K562 (cell line): Measurements from ENCODE around the gene TOMM6. TPM values are rescaled to one million over a fixed set of nuclear protein-coding genes. Genes with fewer than 3 reads are reported as not detected.

Experiments
- CBX5 ChIP-seq: IDR thresholded peaks from 2 replicates; pipeline ENCODE4 v1.6.1; 2014; ENCODE audit warnings: low read depth, borderline replicate concordance
- DDX20 ChIP-seq: fragments of 450-650 bp; IDR thresholded peaks from 2 replicates; pipeline ENCODE4 v1.6.1; 2016; ENCODE audit warnings: missing genetic modification characterization, low read depth, mild to moderate bottlenecking, missing compliant biosample characterization, moderate library complexity
- JUNB ChIP-seq: fragments of 450-650 bp; formaldehyde crosslinking; conservative IDR thresholded peaks from 2 replicates; pipeline ENCODE4 v1.4.0; 2020; ENCODE audit warnings: mild to moderate bottlenecking
- MCM5 ChIP-seq: fragments of 450-650 bp; IDR thresholded peaks from 2 replicates; pipeline ENCODE4 v1.6.1; 2016; ENCODE audit warnings: low read depth
- PCBP1 ChIP-seq: fragments of 200-400 bp; formaldehyde crosslinking; IDR thresholded peaks from 2 replicates; pipeline ENCODE4 v1.6.1; 2018; ENCODE audit warnings: mild to moderate bottlenecking, low read depth, low read length; ENCODE audit not compliant: poor library complexity, severe bottlenecking
- SNIP1 ChIP-seq: fragments of 450-650 bp; IDR thresholded peaks from 2 replicates; pipeline ENCODE4 v1.7.1; 2017; ENCODE audit warnings: low read depth, mild to moderate bottlenecking
- TEAD2 ChIP-seq: fragments of 450-650 bp; IDR thresholded peaks from 2 replicates; pipeline ENCODE4 v1.6.1; 2016; ENCODE audit warnings: missing genetic modification characterization, control low read depth, missing compliant biosample characterization
- ZHX1 ChIP-seq: fragments of 150-350 bp; conservative IDR thresholded peaks from 2 replicates; pipeline ENCODE4 v1.6.1; 2014; ENCODE audit warnings: low read length
- ZNF174 ChIP-seq: fragments of 250-450 bp; sonication (Bioruptor Pico); IDR thresholded peaks from 2 replicates; pipeline ENCODE4 v1.4.0; 2020; ENCODE audit warnings: mild to moderate bottlenecking
- polyA plus RNA-seq, 8 experiments: library from polyadenylated mRNA; depleted of rRNA in 4 of 8; stranded (reverse) in 5 of 8; unstranded in 3 of 8; fragments of >200 nt; fragmentation: Nextera tagmentation in 2 of 8; fragmentation: Illumina TruSeq in 1 of 8; extraction: Ambion mirVana in 2 of 8; extraction: Trizol in 1 of 8; gene quantifications; 2 replicates each; pipeline versions ENCODE4 v1.2.1 to v1.2.3, GENCODE V29; 2011 to 2014; ENCODE audit warnings: inconsistent platforms in 1 of 8, missing spikeins in 1 of 8
- total RNA-seq, 7 experiments: library from RNA; depleted of rRNA in 6 of 7; stranded (reverse); fragments of >200 nt in 6 of 7; fragmentation: Illumina TruSeq in 2 of 7; extraction: Trizol in 2 of 7; gene quantifications; 2 replicates each; pipeline versions ENCODE4 v1.2.1 to v1.2.3, GENCODE V29; 2011 to 2021; ENCODE audit warnings: low replicate concordance in 1 of 7
- TF ChIP-seq, protein P1 (sequence below): fragments of 250-450 bp; sonication (Bioruptor Pico); IDR thresholded peaks from 2 replicates; pipeline ENCODE4 v1.8.0; 2021; ENCODE audit warnings: moderate library complexity, mild to moderate bottlenecking, inconsistent platforms
- TF ChIP-seq, protein P2 (sequence below): fragments of 250-450 bp; sonication (Bioruptor Pico); IDR thresholded peaks from 2 replicates; pipeline ENCODE4 v1.5.0; 2022; ENCODE audit warnings: mild to moderate bottlenecking

TOMM6 gene
- total and polyA plus RNA-seq, 9 of the 15 experiments (the other 6 are each of a cell fraction or from before 2014, with no cell fraction given) = 380 to 2,097 (median 1,065) TPM

DNA sequence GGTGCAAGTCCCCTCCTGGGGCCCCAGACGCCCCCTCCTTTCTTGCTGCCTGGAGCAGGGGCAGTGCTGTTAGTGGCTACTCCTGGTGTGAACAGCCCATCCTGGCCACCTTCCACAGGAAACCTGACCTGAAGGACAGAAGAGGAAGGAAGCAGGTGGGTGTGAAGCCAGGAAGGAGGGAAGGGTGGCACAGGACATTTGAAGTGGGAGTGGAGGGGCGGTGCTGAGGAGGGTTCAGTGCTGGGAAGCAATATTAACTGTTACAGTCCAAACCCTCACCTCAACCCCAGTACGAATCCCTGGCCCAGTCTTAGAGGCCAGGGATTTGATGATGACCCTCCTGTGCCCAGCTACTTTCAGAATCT lies 6.1 kb upstream of the TOMM6 start (continued):
- no peak for TF ChIP-seq ZHX1
- no peak for TF ChIP-seq MCM5
- TF ChIP-seq, protein P1, sequence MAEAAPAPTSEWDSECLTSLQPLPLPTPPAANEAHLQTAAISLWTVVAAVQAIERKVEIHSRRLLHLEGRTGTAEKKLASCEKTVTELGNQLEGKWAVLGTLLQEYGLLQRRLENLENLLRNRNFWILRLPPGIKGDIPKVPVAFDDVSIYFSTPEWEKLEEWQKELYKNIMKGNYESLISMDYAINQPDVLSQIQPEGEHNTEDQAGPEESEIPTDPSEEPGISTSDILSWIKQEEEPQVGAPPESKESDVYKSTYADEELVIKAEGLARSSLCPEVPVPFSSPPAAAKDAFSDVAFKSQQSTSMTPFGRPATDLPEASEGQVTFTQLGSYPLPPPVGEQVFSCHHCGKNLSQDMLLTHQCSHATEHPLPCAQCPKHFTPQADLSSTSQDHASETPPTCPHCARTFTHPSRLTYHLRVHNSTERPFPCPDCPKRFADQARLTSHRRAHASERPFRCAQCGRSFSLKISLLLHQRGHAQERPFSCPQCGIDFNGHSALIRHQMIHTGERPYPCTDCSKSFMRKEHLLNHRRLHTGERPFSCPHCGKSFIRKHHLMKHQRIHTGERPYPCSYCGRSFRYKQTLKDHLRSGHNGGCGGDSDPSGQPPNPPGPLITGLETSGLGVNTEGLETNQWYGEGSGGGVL (CRISPR knock-in tag) = no peak
- no peak for TF ChIP-seq ZNF174
- TF ChIP-seq, protein P2, sequence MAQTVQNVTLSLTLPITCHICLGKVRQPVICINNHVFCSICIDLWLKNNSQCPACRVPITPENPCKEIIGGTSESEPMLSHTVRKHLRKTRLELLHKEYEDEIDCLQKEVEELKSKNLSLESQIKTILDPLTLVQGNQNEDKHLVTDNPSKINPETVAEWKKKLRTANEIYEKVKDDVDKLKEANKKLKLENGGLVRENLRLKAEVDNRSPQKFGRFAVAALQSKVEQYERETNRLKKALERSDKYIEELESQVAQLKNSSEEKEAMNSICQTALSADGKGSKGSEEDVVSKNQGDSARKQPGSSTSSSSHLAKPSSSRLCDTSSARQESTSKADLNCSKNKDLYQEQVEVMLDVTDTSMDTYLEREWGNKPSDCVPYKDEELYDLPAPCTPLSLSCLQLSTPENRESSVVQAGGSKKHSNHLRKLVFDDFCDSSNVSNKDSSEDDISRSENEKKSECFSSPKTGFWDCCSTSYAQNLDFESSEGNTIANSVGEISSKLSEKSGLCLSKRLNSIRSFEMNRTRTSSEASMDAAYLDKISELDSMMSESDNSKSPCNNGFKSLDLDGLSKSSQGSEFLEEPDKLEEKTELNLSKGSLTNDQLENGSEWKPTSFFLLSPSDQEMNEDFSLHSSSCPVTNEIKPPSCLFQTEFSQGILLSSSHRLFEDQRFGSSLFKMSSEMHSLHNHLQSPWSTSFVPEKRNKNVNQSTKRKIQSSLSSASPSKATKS (CRISPR knock-in tag) = no peak
- TF ChIP-seq JUNB (CRISPR knock-in tag) = no peak
- no peak for TF ChIP-seq CBX5
- TF ChIP-seq SNIP1 = no peak
- no peak for TF ChIP-seq DDX20 (tag)
- TF ChIP-seq TEAD2 = no peak
- no peak for TF ChIP-seq PCBP1
- TF ChIP-seq, all 486 proteins: peak for 4
